HepG2 (cell line): ENCODE measurements around the gene TAS1R3. TPM values are rescaled to one million over a fixed set of nuclear protein-coding genes. Genes with fewer than 3 reads are reported as not detected.

ENCODE experiments used
- ATAC-seq: fragments of 200-7000 bp; cut with Tn5 transposase; 3 replicates; pipeline ENCODE4 v1.9.1; 2020; ENCODE audit warnings: mild to moderate bottlenecking, moderate library complexity
- BruUV-seq: library from RNA; stranded (reverse); fragments of 400-500 nt; replicated peaks from 2 replicates; lab custom pipeline; 2021; lab: Mats Ljungman, UMichigan
- CTCF ChIA-PET: fragments of 300-600 bp; formaldehyde crosslinking; extraction: SDS; loops from one replicate; lab custom pipeline; 2021; ENCODE audit warnings: low total read pairs, inconsistent platforms, low intra/inter-chr PET ratio; lab: Yijun Ruan, JAX
- POLR2A ChIA-PET: fragments of 350-600 bp; sonication (Branson Sonifier 250); formaldehyde crosslinking; loops from one replicate; lab custom pipeline; 2020; ENCODE audit warnings: antibody characterized with exemption, inconsistent platforms; lab: Yijun Ruan, JAX
- DNase-seq: peaks from one replicate; pipeline ENCODE4 v3.0.0-alpha.2; 2015; ENCODE audit warnings: low spot score
- FAIRE-seq: peaks from 3 replicates; lab custom pipeline; 2011; peaks lifted over from hg19 to GRCh38; lab: Jason Lieb, UNC
- H2AFZ ChIP-seq: one replicate; pipeline ENCODE4 v1.6.1; 2011; ENCODE audit warnings: low read length, inconsistent platforms
- H3K27ac ChIP-seq: fragments of 300-600 bp; 3 replicates; pipeline ENCODE4 v1.8.0; 2011; ENCODE audit warnings: mixed run types, mild to moderate bottlenecking, mixed read lengths, low read length, inconsistent platforms; ENCODE audit not compliant: insufficient read depth; ENCODE audit errors: extremely low read length
- H3K27me3 ChIP-seq, 2 experiments: fragments of 200-600 bp in 1 of 2; 2 replicates in 1 of 2; 3 replicates in 1 of 2; pipeline versions ENCODE4 v1.6.0 to v1.8.0; 2011; ENCODE audit warnings: low read length in 2 of 2, mild to moderate bottlenecking in 2 of 2, moderate library complexity in 2 of 2, inconsistent platforms in 1 of 2; ENCODE audit not compliant: insufficient read depth in 2 of 2, control insufficient read depth in 1 of 2
- H3K36me3 ChIP-seq, 2 experiments: fragments of 200-600 bp in 1 of 2; replicated peaks in 1 of 2; 2 replicates in 1 of 2; 3 replicates in 1 of 2; pipeline versions ENCODE4 v1.5.1 to v1.8.0; 2011; ENCODE audit warnings: low read length in 2 of 2, inconsistent platforms in 1 of 2; ENCODE audit not compliant: insufficient read depth in 2 of 2, control insufficient read depth in 1 of 2
- H3K4me1 ChIP-seq: 2 replicates; pipeline ENCODE4 v1.5.1; 2012; ENCODE audit warnings: low read length, inconsistent platforms; ENCODE audit not compliant: insufficient read depth
- H3K4me2 ChIP-seq: 2 replicates; pipeline ENCODE4 v1.6.0; 2011; ENCODE audit warnings: low read depth, low read length, inconsistent platforms
- H3K4me3 ChIP-seq, 3 experiments: fragments of 200-600 bp in 1 of 3; sonication (generic), shearing (Covaris generic) in 1 of 3; replicated peaks in 1 of 3; 2 replicates each; pipeline ENCODE4 v1.5.1; 2011 to 2016; ENCODE audit warnings: low read length in 3 of 3, inconsistent platforms in 2 of 3, low read depth in 2 of 3, mild to moderate bottlenecking in 2 of 3, control low read depth in 1 of 3, mixed read lengths in 1 of 3; ENCODE audit not compliant: insufficient read depth in 1 of 3
- H3K79me2 ChIP-seq: one replicate; pipeline ENCODE4 v1.6.1; 2011; ENCODE audit warnings: low read length, inconsistent platforms; ENCODE audit not compliant: insufficient read depth
- H3K9ac ChIP-seq: 2 replicates; pipeline ENCODE4 v1.6.0; 2011; ENCODE audit warnings: mild to moderate bottlenecking, low read depth, low read length, inconsistent platforms; ENCODE audit not compliant: insufficient read depth
- H3K9me3 ChIP-seq: 2 replicates; pipeline ENCODE4 v1.5.1; 2012; ENCODE audit warnings: mild to moderate bottlenecking, low read length
- H4K20me1 ChIP-seq: 2 replicates; pipeline ENCODE4 v1.6.0; 2011; ENCODE audit warnings: inconsistent platforms, mild to moderate bottlenecking, low read length, moderate library complexity; ENCODE audit not compliant: insufficient read depth
- HNF4G ChIP-seq, 2 experiments: sonication (generic) in 1 of 2; formaldehyde crosslinking in 1 of 2; IDR thresholded peaks; 2 replicates each; pipeline versions ENCODE4 v1.4.0 to v1.6.1; 2011 to 2020; ENCODE audit warnings: borderline replicate concordance in 2 of 2, low read depth in 2 of 2, mild to moderate bottlenecking in 2 of 2, low read length in 1 of 2, missing genetic modification reagents in 1 of 2, moderate library complexity in 1 of 2
- HNRNPK ChIP-seq: fragments of 200-400 bp; formaldehyde crosslinking; IDR thresholded peaks from 2 replicates; pipeline ENCODE4 v1.6.1; 2018; ENCODE audit warnings: low read length, low read depth, moderate library complexity, mild to moderate bottlenecking; ENCODE audit not compliant: poor library complexity, severe bottlenecking
- HNRNPL ChIP-seq: fragments of 200-400 bp; formaldehyde crosslinking; IDR thresholded peaks from 2 replicates; pipeline ENCODE4 v1.6.1; 2017; ENCODE audit warnings: mild to moderate bottlenecking, low read depth, low read length
- KDM2A ChIP-seq: sonication (generic); formaldehyde crosslinking; IDR thresholded peaks from 2 replicates; pipeline ENCODE4 v1.4.0; 2020; ENCODE audit warnings: low read depth, missing genetic modification reagents, borderline replicate concordance
- PHF8 ChIP-seq: sonication (generic); formaldehyde crosslinking; IDR thresholded peaks from 2 replicates; pipeline ENCODE4 v1.5.0; 2020; ENCODE audit warnings: missing genetic modification reagents
- POLR2AphosphoS5 ChIP-seq: IDR thresholded peaks from 2 replicates; pipeline ENCODE4 v1.6.1; 2012; ENCODE audit warnings: low read depth, low read length
- ZBTB21 ChIP-seq: sonication (generic); formaldehyde crosslinking; IDR thresholded peaks from 2 replicates; pipeline ENCODE4 v1.4.0; 2020; ENCODE audit warnings: missing genetic modification reagents
- ZFYVE20 ChIP-seq: sonication (generic); formaldehyde crosslinking; IDR thresholded peaks from 2 replicates; pipeline ENCODE4 v1.8.0; 2023; ENCODE audit warnings: low read depth, mild to moderate bottlenecking, moderate library complexity, missing genetic modification reagents, borderline replicate concordance
- ZNF224 ChIP-seq: sonication (generic); formaldehyde crosslinking; IDR thresholded peaks from 2 replicates; pipeline ENCODE4 v1.5.0; 2020; ENCODE audit warnings: mild to moderate bottlenecking, missing genetic modification reagents
- ZNF761 ChIP-seq: sonication (generic); formaldehyde crosslinking; conservative IDR thresholded peaks from 2 replicates; pipeline ENCODE4 v1.4.0; 2020; ENCODE audit warnings: mild to moderate bottlenecking, missing genetic modification reagents
- WGBS: methylation state at CpG from one replicate; pipeline ENCODE4 v1.1.6; 2017; ENCODE audit warnings: low lambda C conversion rate; 5-methylcytosine and 5-hydroxymethylcytosine counted together
- in situ Hi-C: cut with HindIII; loops from 2 replicates; pipeline ENCODE4 v1.10.0; 2017; ENCODE audit warnings: low pct_unique_long_range_greater_than_20kb; ENCODE audit not compliant: extremely low pct_ligation_motif_present
- intact Hi-C: fragments of 100-400 bp; cut with micrococcal nuclease; formaldehyde crosslinking; loops from one replicate; pipeline ENCODE4 v1.10.0; 2022; ENCODE audit not compliant: unreplicated experiment
- polyA plus RNA-seq, 8 experiments: library from polyadenylated mRNA; depleted of rRNA in 3 of 8; stranded (reverse) in 7 of 8; unstranded in 1 of 8; fragments of >200 nt; fragmentation: Illumina TruSeq in 4 of 8; extraction: Trizol in 4 of 8; gene quantifications; 2 replicates each; pipeline versions ENCODE4 v1.2.1 to v1.2.3, GENCODE V29; 2011 to 2016; ENCODE audit warnings: low read depth in 4 of 8, missing spikeins in 1 of 8, mixed read lengths in 1 of 8; ENCODE audit not compliant: insufficient read depth in 1 of 8
- total RNA-seq, 5 experiments: library from RNA; depleted of rRNA; stranded (reverse); fragments of >200 nt; fragmentation: Illumina TruSeq; extraction: Trizol; gene quantifications; 2 replicates each; pipeline ENCODE4 v1.2.3, GENCODE V29; 2016; ENCODE audit warnings: low read depth in 1 of 5
- TF ChIP-seq, protein P1 (sequence below): IDR thresholded peaks from 2 replicates; pipeline ENCODE4 v1.6.1; 2016; ENCODE audit warnings: mild to moderate bottlenecking, missing biosample characterization, missing genetic modification reagents
- TF ChIP-seq, protein P2 (sequence below): sonication (generic); formaldehyde crosslinking; IDR thresholded peaks from 2 replicates; pipeline ENCODE4 v1.5.1; 2020; ENCODE audit warnings: mild to moderate bottlenecking, missing genetic modification reagents, borderline replicate concordance
- TF ChIP-seq, protein P3 (sequence below): sonication (generic); formaldehyde crosslinking; IDR thresholded peaks from 2 replicates; pipeline ENCODE4 v1.9.0; 2021; ENCODE audit warnings: missing genetic modification reagents, borderline replicate concordance

TAS1R3 gene
- total and polyA plus RNA-seq, 2 of the 13 experiments (the other 11 are each of a cell fraction or from before 2014, with no cell fraction given) = 0.13 to 0.15 TPM

DNA sequence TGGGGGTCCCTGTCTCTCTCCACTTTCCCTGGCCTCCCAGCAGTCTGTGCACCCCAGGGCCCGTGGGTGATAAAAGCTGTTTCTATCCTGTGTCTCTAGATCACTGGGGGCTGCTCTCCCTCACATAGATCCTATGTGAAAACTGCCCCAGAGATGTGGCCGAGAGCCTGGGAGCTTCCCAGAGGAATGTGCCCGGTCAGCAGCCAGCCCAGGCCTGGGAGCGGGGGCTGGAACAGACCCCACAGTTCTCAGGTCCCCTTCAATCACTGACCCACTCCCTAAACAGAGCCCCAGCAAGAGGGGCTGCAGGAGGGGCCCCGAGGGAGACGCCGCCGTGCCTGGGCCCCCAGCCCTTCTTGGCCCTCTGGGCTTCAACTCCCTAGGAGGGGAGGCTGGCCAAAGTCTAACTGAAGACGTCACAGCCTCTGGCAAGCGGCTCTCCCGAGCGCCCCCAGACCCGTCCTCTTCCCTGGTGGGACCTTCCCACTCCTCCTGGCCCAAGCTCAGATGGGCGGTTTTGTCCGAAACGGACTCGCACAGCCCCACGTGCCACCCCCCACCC is 26.9 kb downstream of the TAS1R3 start:
- Histone ChIP-seq H3K9ac (peak overlapping the region; percentile 80), H4K20me1 (no peaks in the 10 kb centered on the region), H3K4me2 (peak overlapping the region; percentile 92), H3K4me3 (peak overlapping the region; percentile 69 to 74 (median 71)), H3K9me3 (no peaks in the 10 kb centered on the region), H3K27ac (peak overlapping the region; percentile 88), H3K4me1 (peaks cover 57% of the 10 kb centered on the region), H3K27me3 (no peaks in the 10 kb centered on the region), H3K79me2 (peaks cover 4% of the 10 kb centered on the region), H3K36me3 (no peaks in the 10 kb centered on the region), H2AFZ (no peak overlapping the region)
- WGBS = 27% methylated on average over 3 of the region's 18 CpGs
- DNase-seq = no peak
- intact Hi-C loops (no loop called here), in situ Hi-C loops (no loop called here)
- BruUV-seq = TSS peak; percentile 79
- peak; percentile 6 for ATAC-seq
- ChIA-PET POLR2A (interaction anchor here (0.6 to 4.0 kb wide), 6 partner anchors 10 to 49 kb away, joined by 3 to 38 read pairs (median 10); partner anchors contain the start of genes AURKAIP1, CCNL2, DVL1 and MRPL20), CTCF (no interaction called here)
- no peak for FAIRE-seq
- TF ChIP-seq ZNF761 (CRISPR knock-in tag) (0 out of 2 replicates have a peak, but pooled peaks have one; percentile 9), HNRNPK (no peak), ZFYVE20 (CRISPR knock-in tag) (no peak), HNF4G (IDR thresholded peaks at IDR 0.05; ENCODE audit: borderline replicate concordance, low read depth, low read length) (peak; percentile 47; the same call in 1 of the 2 replicates), HNF4G (CRISPR knock-in tag; IDR thresholded peaks at IDR 0.05; ENCODE audit: borderline replicate concordance, low read depth) (no peak; the same call in 1 of the 2 replicates), POLR2AphosphoS5 (0 out of 2 replicates have a peak, but pooled peaks have one; percentile 19), PHF8 (CRISPR knock-in tag) (0 out of 2 replicates have a peak, but pooled peaks have one; percentile 1), HNRNPL (0 out of 2 replicates have a peak, but pooled peaks have one; percentile 37), ZBTB21 (CRISPR knock-in tag) (0 out of 2 replicates have a peak, but pooled peaks have one; percentile 36), ZNF224 (CRISPR knock-in tag) (0 out of 2 replicates have a peak, but pooled peaks have one; percentile 30), KDM2A (peak; percentile 5; the same call in 1 of the 2 replicates)
- TF ChIP-seq, protein P1, sequence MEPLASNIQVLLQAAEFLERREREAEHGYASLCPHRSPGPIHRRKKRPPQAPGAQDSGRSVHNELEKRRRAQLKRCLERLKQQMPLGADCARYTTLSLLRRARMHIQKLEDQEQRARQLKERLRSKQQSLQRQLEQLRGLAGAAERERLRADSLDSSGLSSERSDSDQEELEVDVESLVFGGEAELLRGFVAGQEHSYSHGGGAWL (CRISPR knock-in tag) = 0 out of 2 replicates have a peak, but pooled peaks have one; percentile 10
- TF ChIP-seq, protein P2, sequence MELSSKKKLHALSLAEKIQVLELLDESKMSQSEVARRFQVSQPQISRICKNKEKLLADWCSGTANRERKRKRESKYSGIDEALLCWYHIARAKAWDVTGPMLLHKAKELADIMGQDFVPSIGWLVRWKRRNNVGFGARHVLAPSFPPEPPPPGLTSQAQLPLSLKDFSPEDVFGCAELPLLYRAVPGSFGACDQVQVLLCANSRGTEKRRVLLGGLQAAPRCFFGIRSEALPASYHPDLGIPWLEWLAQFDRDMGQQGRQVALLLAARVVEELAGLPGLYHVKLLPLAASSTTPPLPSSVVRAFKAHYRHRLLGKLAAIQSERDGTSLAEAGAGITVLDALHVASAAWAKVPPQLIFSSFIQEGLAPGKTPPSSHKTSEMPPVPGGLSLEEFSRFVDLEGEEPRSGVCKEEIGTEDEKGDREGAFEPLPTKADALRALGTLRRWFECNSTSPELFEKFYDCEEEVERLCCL = 0 out of 2 replicates have a peak, but pooled peaks have one; percentile 19
- TF ChIP-seq, protein P3, sequence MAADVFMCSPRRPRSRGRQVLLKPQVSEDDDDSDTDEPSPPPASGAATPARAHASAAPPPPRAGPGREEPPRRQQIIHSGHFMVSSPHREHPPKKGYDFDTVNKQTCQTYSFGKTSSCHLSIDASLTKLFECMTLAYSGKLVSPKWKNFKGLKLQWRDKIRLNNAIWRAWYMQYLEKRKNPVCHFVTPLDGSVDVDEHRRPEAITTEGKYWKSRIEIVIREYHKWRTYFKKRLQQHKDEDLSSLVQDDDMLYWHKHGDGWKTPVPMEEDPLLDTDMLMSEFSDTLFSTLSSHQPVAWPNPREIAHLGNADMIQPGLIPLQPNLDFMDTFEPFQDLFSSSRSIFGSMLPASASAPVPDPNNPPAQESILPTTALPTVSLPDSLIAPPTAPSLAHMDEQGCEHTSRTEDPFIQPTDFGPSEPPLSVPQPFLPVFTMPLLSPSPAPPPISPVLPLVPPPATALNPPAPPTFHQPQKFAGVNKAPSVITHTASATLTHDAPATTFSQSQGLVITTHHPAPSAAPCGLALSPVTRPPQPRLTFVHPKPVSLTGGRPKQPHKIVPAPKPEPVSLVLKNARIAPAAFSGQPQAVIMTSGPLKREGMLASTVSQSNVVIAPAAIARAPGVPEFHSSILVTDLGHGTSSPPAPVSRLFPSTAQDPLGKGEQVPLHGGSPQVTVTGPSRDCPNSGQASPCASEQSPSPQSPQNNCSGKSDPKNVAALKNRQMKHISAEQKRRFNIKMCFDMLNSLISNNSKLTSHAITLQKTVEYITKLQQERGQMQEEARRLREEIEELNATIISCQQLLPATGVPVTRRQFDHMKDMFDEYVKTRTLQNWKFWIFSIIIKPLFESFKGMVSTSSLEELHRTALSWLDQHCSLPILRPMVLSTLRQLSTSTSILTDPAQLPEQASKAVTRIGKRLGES = no peak
